ENCODE data around the gene ALG14. TPM values are rescaled to one million over a fixed set of nuclear protein-coding genes. Genes with fewer than 3 reads are reported as not detected.

Gene ALG14
- total and polyA plus RNA-seq, 2 donors (not counting 1 experiment from before 2014, with no cell fraction given) = 0.92 to 2.6 TPM

GRCh38 chr1:94978401-94978800 is 94.3 kb downstream of the ALG14 start:
- H3K79me2 ChIP-seq (ENCODE audit: control insufficient read depth, insufficient read depth, low read length) = no peaks in the 10 kb centered on the region
- H3K27me3 ChIP-seq (replicated peaks in 1 of 4; ENCODE audit: control extremely low read depth in 1 of 4, control insufficient read depth in 3 of 4, insufficient read depth in 4 of 4, low read length in 3 of 4) = no peaks in the 10 kb centered on the region
- H3K9me3 ChIP-seq (ENCODE audit: control extremely low read depth in 1 of 3, control insufficient read depth in 2 of 3, insufficient read depth in 1 of 3, low read length in 2 of 3) = no peaks in the 10 kb centered on the region
- H3K4me2 ChIP-seq (replicated peaks; ENCODE audit: low read depth, low read length, poor library complexity, severe bottlenecking) = peak overlapping the region; percentile 35
- no peak overlapping the region for H3K9ac ChIP-seq (ENCODE audit: low read length)
- intact Hi-C loops (cut with micrococcal nuclease) = loop anchor here (5.0 kb wide), 1 partner anchor 51 kb away; the partner anchor contains the start of gene CNN3
- no peak for TF ChIP-seq EZH2 (IDR thresholded peaks at IDR 0.05; ENCODE audit: borderline replicate concordance, insufficient read depth, low read depth, low read length, poor library complexity, severe bottlenecking)
- TF ChIP-seq, protein P1, sequence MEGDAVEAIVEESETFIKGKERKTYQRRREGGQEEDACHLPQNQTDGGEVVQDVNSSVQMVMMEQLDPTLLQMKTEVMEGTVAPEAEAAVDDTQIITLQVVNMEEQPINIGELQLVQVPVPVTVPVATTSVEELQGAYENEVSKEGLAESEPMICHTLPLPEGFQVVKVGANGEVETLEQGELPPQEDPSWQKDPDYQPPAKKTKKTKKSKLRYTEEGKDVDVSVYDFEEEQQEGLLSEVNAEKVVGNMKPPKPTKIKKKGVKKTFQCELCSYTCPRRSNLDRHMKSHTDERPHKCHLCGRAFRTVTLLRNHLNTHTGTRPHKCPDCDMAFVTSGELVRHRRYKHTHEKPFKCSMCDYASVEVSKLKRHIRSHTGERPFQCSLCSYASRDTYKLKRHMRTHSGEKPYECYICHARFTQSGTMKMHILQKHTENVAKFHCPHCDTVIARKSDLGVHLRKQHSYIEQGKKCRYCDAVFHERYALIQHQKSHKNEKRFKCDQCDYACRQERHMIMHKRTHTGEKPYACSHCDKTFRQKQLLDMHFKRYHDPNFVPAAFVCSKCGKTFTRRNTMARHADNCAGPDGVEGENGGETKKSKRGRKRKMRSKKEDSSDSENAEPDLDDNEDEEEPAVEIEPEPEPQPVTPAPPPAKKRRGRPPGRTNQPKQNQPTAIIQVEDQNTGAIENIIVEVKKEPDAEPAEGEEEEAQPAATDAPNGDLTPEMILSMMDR (IDR thresholded peaks at IDR 0.05) = no peak
- peaks cover 30 to 33% of the 10 kb centered on the region in 2 donors for H3K4me1 ChIP-seq (ENCODE audit: control insufficient read depth in 2 of 2, insufficient read depth in 2 of 2, low read length in 2 of 2)
- no peak overlapping the region for H3K27ac ChIP-seq (ENCODE audit: low read length in 2 of 2)
- WGBS (ENCODE audit: insufficient coverage) = 100% methylated on average over 1 of the region's 2 CpGs
- no peak overlapping the region for H3K4me3 ChIP-seq (ENCODE audit: control extremely low read depth in 1 of 5, extremely low read depth in 1 of 5, insufficient read depth in 1 of 5, low read depth in 2 of 5, low read length in 4 of 5)
- H2AFZ ChIP-seq (ENCODE audit: insufficient read depth, low read depth, low read length, poor library complexity, severe bottlenecking) = no peak overlapping the region
- peaks cover 41% of the 10 kb centered on the region for H3K4me1 Mint-ChIP-seq
- ChIA-PET POLR2A (interaction anchor here (0.6 to 0.7 kb wide), 2 partner anchors 16 to 51 kb away, joined by 3 to 7 read pairs; no protein-coding TSS in a partner anchor), CTCF (interaction anchor here (1.4 to 2.8 kb wide), 4 partner anchors 15 to 124 kb away, joined by 5 to 15 read pairs (median 8); no protein-coding TSS in a partner anchor)
- no peak overlapping the region for H3K4me3 Mint-ChIP-seq
- no peaks in the 10 kb centered on the region for H3K9me3 Mint-ChIP-seq (ENCODE audit: insufficient read depth)
- H3K36me3 ChIP-seq (replicated peaks in 1 of 2; ENCODE audit: control extremely low read depth in 1 of 2, control insufficient read depth in 1 of 2, extremely low read depth in 1 of 2, insufficient read depth in 2 of 2, low read length in 1 of 2) = no peaks in the 10 kb centered on the region
- H4K20me1 ChIP-seq (ENCODE audit: control insufficient read depth, insufficient read depth, low read length, poor library complexity, severe bottlenecking) = no peaks in the 10 kb centered on the region
- no peak for ATAC-seq (ENCODE audit: low read depth)
- DNase-seq = no peak
- H3K27ac Mint-ChIP-seq = no peak overlapping the region
- no peaks in the 10 kb centered on the region for H3K27me3 Mint-ChIP-seq

DNA sequence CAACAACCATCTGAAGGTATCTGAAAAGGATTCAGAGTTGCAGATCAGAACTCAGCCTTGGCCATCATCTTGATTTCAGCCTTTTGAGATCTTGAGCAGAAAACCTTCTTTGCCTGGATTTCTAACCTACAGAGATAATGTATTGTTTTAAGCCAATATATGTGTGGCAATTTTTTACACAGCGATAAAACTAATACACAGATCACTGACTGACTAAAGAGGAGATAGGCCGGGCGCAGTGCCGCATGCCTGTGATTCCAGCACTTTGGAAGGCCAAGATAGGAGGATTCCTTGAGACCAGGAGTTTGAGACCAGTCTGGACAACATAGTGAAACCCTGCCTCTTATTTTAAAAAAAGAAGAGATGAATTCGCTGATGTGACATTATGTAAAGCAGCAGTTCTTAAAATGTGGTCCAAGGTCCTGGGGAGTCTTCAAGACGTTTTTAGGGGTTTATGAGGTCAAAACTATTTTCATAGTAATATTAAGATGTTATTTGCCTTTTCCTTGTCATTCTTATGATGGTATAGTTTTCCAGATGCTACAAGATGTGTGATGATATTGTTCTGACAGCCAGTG is 95.7 kb downstream of the ALG14 start:
- intact Hi-C loops (cut with micrococcal nuclease) = loop anchor here (5.0 kb wide), 1 partner anchor 50 kb away; the partner anchor contains the start of gene CNN3
- ChIA-PET POLR2A (no interaction called here), CTCF (interaction anchor here (2.8 kb wide), 2 partner anchors 13 to 66 kb away, joined by 11 to 15 read pairs; no protein-coding TSS in a partner anchor)
- Histone ChIP-seq H3K9ac (ENCODE audit: low read length) (no peak overlapping the region), H3K4me3 (ENCODE audit: control extremely low read depth in 1 of 5, extremely low read depth in 1 of 5, insufficient read depth in 1 of 5, low read depth in 2 of 5, low read length in 4 of 5) (no peak overlapping the region), H2AFZ (ENCODE audit: insufficient read depth, low read depth, low read length, poor library complexity, severe bottlenecking) (no peak overlapping the region), H3K4me1 (ENCODE audit: control insufficient read depth in 2 of 2, insufficient read depth in 2 of 2, low read length in 2 of 2) (peaks cover 27 to 30% of the 10 kb centered on the region in 2 donors), H3K27ac (ENCODE audit: low read length in 2 of 2) (no peak overlapping the region), H4K20me1 (ENCODE audit: control insufficient read depth, insufficient read depth, low read length, poor library complexity, severe bottlenecking) (no peaks in the 10 kb centered on the region), H3K9me3 (ENCODE audit: control extremely low read depth in 1 of 3, control insufficient read depth in 2 of 3, insufficient read depth in 1 of 3, low read length in 2 of 3) (no peaks in the 10 kb centered on the region), H3K36me3 (replicated peaks in 1 of 2; ENCODE audit: control extremely low read depth in 1 of 2, control insufficient read depth in 1 of 2, extremely low read depth in 1 of 2, insufficient read depth in 2 of 2, low read length in 1 of 2) (no peaks in the 10 kb centered on the region), H3K27me3 (replicated peaks in 1 of 4; ENCODE audit: control extremely low read depth in 1 of 4, control insufficient read depth in 3 of 4, insufficient read depth in 4 of 4, low read length in 3 of 4) (no peaks in the 10 kb centered on the region), H3K79me2 (ENCODE audit: control insufficient read depth, insufficient read depth, low read length) (no peaks in the 10 kb centered on the region), H3K4me2 (replicated peaks; ENCODE audit: low read depth, low read length, poor library complexity, severe bottlenecking) (no peak overlapping the region)
- H3K27ac Mint-ChIP-seq = no peak overlapping the region
- no peak overlapping the region for H3K4me3 Mint-ChIP-seq
- no peak for TF ChIP-seq EZH2 (IDR thresholded peaks at IDR 0.05; ENCODE audit: borderline replicate concordance, insufficient read depth, low read depth, low read length, poor library complexity, severe bottlenecking)
- TF ChIP-seq, protein P1 (IDR thresholded peaks at IDR 0.05) = no peak
- ATAC-seq (ENCODE audit: low read depth) = no peak
- H3K9me3 Mint-ChIP-seq (ENCODE audit: insufficient read depth) = no peaks in the 10 kb centered on the region
- no peaks in the 10 kb centered on the region for H3K27me3 Mint-ChIP-seq
- peaks cover 31% of the 10 kb centered on the region for H3K4me1 Mint-ChIP-seq
- WGBS (ENCODE audit: insufficient coverage) = 100% methylated on average over 3 of the region's 6 CpGs
- DNase-seq = no peak
